ENCODE measurements around the gene HMG20A.
"Not testable (repeated sequence)": the region's sequence is repeated elsewhere in the genome, so short reads cannot be mapped to it uniquely, and the experiment has no call there.

The HMG20A gene

DNA sequence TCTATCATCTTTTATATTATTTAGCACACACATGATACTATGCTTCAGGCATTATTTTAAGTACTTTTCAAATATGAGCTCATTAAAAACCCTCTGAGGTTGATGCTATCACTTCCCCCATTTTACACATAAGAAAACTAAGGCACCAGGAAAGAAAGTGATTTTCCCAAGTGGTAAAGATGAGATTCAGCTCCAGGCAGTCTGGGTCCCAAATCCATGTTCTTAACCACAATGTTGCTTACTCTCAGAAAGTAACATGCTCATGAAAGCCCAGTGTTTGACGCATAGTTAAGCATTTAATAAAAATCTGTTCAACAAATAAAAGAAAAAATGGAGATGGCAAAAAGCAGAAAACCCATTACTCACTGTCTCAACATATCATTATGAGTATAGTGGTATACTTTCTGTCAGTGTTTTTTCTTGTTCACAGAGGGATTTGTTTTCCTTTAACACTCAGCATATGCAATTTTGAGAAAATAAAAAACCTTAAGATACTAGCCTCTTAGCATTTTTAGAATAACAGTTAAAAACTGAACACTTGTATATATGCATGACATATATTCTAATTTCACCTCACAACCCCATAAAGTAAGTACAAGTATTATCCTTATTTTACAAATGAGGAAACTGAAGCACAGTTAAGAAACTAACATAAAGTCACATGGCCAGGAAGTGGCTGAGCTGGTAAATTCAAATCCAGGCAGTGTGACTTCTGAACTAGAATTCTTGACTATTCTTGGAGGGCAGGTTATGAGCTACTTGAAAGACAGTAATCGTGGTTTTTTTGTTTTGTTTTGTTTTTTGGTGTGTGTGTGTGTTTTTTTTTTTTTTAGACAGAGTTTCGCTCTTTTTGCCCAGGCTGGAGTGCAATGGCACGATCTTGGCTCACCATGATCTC is 11.2 kb upstream of the HMG20A start:
- no peak for DNase-seq

DNA sequence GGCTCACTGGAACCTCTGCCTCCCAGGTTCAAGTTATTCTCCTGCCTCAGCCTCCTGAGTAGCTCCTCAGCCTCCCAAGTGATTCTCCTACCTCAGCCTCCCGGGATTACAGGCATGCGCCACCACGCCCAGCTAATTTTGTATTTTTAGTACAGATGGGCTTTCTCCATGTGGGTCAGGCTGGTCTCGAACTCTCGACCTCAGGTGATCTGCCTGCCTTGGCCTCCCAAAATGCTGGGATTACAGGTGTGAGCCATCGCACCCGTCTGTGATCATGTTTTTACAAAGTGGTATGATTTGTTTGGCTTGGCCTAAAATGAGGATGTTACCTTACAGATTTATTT is 10.6 kb upstream of the HMG20A start:
- DNase-seq = not testable (repeated sequence)

- no peak for DNase-seq
These were observed 9.7 kb upstream of the HMG20A start for GRCh38 chr15:77410701-77411618.

DNA sequence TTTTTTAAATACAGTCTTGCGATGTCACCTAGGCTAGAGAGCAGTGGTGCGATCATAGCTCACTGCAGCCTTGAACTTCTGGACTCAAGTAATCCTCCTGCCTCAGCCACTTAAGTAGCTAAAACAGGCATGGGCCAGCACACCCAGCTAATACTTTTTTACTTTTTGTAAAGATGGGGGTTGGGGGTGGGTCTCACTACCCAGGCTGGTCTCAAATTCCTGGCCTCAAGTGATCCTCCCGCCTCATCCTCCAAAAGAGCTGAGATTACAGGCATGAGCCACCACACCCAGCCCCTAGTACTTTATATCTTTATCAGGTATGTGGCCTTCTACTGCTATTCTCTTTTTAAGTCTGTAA is 9.1 kb upstream of the HMG20A start:
- no peak for DNase-seq

GRCh38 chr15:77412972-77413698 is 7.6 kb upstream of the HMG20A start:
- no peak for DNase-seq

DNA sequence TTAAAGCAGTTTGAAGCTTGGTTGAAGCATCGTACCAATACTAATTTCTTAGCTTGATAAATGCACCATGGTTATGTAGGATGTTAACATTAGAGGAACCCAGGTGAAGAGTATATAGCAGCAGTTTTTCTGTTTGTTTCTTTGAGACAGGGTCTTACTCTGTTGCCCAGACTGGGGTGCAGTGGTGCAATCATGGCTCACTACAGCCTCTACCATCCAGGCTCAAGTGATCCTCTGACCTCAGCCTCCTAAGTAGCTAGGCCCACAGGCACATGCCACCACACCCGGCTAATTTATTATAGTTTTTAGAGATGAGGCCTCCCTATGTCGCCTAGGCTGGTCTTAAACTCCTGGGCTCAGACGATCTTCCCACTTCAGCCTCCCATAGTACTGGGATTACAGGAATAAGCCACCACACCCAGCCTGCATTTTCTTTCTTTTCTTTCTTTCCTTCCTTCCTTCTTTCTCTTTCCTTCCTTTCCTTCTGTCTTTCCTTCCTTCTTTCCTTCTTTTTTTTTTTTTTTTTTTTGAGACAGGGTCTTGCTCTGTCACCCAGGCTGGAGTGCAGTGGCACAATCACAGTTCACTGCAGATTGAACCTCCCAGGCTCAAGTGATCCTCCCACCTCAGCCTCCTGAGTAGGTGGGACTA is 6.9 kb upstream of the HMG20A start:
- DNase-seq = no peak

DNA sequence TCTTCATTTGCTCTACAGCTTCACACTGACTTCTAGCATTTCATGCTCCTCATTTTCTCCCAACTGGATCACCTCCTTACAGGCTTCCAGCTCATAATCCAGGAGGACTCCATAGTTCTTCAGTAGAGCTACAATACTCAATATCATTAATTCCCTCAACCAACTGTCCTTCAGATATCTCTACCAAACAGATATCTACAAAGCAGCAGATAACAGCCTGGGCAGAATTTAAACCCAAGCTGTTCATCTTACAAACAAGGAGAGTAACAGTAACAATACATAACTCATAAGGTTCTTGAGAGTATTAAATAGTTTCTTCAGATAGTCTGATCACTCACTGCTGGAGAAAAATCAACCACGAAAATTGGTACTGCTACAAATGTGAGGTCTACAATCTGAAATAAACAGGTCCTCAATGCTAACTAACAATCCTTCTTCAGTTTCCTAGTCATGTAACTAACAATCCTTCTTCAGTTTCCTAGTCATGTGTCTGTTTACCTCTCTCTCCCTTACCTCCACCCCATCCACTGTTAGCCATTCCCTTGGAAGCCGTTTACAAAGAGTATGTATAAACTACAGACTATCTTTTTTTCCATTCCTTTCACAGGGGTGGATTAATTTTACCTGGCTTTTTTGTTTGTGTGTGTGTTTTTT is 5.8 kb upstream of the HMG20A start:
- DNase-seq = no peak

DNA sequence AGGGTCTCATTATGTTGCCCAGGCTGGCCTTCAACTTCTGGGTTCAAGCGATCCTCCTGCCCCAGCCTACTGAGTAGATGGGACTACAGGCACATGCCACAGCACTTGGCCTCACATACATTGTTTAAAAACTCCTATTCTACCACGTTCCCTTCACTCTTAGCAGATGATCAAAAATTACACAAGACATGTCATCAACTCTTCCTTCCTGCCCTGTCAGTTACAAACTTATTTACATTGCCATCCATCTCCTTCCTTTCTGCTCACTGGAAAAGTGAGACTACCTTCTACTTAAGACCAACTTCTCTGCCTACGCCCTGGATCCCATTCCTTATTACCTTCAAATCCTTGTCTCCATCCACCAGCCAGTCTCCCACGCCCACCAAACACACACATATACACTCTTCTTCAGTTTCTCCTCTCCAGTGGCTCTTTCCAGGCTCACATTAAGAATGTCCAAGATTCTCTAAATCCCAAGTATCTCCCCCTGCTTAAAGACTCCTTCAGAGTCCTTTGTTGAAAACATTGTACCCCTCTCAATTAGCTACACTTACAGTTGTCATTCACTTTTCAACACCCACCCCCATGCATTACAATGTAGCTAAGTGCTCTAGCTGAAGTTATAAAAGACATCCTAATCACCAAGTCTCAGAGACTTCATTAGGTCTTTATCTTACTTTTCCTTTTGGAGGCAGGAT is 5.1 kb upstream of the HMG20A start:
- DNase-seq = no peak

GRCh38 chr15:77416148-77416455 is 4.6 kb upstream of the HMG20A start:
- no peak for DNase-seq

GRCh38 chr15:77416954-77417353 is 3.7 kb upstream of the HMG20A start:
- no peak for DNase-seq

DNA sequence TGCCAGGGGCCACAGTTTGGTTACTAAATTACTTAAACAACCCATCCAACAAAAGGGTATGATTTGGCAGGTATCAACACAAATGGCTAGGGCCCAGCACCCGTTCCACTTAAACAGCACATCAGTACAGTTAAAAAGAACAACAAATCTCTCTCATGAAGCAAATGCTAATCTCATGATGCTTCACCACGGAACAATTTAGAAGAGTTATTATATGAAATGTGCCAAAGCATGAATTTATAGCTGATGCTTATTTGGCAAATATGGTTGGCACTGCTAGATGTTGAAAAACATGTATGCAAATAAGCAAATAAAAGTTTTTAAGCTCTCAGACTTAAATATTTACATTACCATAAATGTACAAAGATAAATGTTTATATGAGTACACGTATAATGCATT is 3.1 kb upstream of the HMG20A start:
- no peak for DNase-seq

- no peak for DNase-seq
These were observed 2.2 kb upstream of the HMG20A start for GRCh38 chr15:77418391-77418965.

- peak; percentile 7 for DNase-seq
These were observed 1.5 kb upstream of the HMG20A start for GRCh38 chr15:77418966-77419835.

GRCh38 chr15:77419836-77420609 is 665 bp upstream of the HMG20A start, which contains the start of gene PEAK1:
Gene PEAK1, minus strand, starts transcription at chr15:77420104. Its CDS starts 238,178 bp downstream, at chr15:77181926.
- peak; percentile 100 for DNase-seq

GRCh38 chr15:77421370-77421700 is 647 bp downstream of the HMG20A start:
- DNase-seq = no peak

DNA sequence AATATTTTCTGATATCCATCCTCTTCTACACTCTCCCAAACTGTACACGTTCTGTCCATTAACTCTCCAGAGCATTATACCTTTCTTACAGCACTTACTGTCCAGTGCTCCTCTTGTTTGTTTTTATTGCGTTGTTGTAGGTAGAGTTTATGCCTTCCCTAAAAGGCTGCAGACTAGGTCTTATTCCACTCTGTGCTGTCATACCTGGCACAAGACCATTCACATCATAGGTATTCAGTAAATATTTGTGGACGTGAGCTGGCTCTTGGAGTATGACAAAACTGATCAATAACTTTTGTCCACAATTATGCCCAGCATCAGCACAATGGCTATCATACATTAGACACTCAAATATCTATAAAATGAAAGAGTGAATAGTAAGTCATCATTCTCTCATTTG is 4.4 kb downstream of the HMG20A start:
- no peak for DNase-seq

GRCh38 chr15:77426377-77426776 is 5.7 kb downstream of the HMG20A start:
- no peak for DNase-seq

DNA sequence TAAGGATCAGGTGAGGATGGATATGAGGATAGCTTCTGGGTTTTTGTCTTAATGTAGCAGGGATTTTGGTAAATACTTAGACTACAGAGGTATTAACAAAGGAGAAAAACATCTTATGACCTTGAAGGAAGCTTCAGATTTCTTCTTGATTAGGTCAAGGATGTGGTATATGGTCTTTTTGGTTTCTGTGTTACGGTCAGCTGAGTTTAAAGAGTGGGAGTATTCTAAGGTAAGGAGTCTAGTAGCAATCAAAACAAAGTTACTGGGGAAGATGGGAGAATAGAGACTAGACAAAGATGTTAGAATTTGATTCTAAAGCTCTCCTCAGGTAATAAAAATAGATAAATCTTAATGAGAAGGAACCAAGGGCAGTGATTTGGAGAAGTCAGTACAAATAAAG is 6.2 kb downstream of the HMG20A start:
- no peak for DNase-seq

DNA sequence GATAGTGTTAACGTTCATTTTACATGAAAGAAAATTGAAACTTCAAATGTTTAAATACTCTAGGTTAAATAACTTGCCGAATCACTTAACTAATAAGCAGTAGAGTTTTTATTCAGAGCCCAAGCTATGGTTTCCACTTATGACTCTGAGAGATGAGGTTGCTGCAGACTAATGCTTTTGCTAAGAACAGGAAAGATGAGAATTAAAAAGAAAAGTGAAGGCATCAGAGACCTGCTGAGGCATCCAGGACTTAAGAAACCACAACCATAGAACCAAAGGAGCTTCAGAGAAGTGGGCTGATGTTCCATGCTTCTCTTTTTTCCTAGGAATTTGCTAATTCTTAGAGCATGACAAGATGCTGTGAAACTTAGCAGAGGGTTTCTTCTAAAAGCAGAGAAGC is 9.5 kb downstream of the HMG20A start:
- DNase-seq = no peak

- DNase-seq = no peak
These were observed 10.0 kb downstream of the HMG20A start for GRCh38 chr15:77430652-77431051.
